Measurements from ENCODE around the gene LRMDA.

LRMDA gene

GRCh38 chr10:75649466-75649865 is 218.0 kb downstream of the LRMDA start:
- no peak for DNase-seq

DNA sequence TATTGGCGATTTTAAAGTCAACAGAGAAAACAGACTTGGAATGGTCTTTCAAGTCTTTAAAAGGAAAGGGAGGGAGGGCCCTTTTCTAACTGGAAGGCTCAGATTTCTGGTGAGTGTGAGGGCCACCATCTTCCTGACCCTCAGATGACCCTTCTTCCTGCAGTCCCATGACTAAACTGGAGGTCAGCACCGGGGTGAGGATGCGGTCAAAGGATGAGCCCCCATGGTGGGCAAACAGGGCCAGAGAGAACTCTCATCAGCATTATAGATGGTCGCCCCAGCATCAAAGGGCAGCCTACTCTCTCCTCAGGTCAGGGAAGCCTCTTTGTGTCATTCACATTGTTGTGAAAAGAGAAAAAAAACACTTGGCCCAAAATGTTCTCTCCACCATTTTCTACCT is 219.2 kb downstream of the LRMDA start:
- DNase-seq: no peak

- DNase-seq: no peak
Measured at GRCh38 chr10:75651417-75651816, 220.0 kb downstream of the LRMDA start.

DNA sequence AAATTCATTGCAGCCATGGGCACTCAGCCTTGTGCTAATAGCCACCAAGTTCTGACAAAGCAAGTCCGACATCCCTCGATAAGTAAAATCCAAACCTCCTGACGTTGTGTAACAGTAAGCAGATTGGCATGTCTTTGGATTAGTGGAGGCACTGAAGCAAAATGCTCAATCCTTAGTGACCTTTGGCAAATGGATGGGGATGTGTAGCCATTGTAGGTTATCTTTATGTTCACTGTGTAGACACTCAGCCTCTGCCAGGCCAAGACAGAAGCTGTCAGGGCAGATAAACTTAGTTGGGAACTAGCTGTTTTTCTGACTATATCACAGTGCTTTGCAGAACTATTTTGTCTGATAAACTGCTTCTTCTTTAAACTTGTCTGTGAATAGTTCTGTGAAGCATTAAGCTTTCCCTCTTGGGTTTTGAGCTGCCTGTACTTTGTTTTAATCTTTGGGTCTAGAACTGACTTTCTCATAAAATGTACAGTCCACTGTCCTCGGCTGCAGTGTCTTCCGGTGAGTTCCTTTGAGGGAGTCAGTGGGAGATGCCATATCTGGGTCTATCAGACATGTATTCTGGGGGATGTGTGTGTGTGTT is 220.8 kb downstream of the LRMDA start:
- DNase-seq: no peak

GRCh38 chr10:75653761-75654160 is 222.3 kb downstream of the LRMDA start:
- DNase-seq: no peak

DNA sequence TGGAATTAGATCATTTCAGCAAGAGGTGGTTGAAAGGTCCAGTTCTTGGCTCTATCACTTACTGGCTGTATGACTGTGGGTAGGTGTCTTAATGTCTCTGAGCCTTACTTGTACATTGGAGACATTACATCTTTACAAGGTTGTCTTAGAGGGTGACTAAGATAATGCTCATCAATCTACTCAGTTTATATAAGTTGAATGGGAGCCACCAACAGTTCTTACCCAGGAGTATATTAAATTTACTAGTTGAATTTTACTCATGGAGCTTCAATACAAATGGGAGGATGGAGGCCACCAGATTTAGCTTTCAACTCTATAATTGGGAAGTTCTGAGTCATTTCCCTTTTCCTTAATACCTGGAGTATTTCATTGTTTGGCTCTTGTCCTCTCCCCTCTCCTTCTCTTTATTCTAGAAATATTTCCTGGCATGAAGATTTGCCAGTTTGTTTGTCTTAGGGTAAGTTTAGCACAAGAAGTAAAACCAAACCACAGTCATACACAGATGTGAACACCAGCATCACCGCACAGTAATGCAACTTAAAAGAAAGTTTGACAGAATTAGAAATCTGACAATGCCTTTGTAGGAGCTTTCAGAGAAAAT is 222.8 kb downstream of the LRMDA start:
- no peak for DNase-seq

DNA sequence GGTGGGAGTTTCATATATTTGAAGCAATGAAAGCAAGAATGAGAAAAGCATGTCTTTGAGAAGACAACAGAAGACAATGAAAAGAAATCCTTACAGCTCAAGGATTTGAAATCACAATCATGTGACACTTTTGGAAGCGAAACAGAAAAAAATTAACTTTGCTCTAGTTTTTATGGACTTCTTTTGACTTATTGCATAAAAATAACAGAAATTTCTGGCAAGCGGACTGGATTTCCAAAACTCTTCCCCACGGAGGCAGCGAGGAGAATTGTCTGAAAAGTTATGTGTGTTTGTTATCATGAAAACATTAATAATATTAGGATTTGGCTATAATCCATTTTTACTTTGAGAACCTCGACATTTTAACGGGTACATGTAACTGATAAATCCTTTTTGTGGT is 223.3 kb downstream of the LRMDA start:
- DNase-seq: no peak

DNA sequence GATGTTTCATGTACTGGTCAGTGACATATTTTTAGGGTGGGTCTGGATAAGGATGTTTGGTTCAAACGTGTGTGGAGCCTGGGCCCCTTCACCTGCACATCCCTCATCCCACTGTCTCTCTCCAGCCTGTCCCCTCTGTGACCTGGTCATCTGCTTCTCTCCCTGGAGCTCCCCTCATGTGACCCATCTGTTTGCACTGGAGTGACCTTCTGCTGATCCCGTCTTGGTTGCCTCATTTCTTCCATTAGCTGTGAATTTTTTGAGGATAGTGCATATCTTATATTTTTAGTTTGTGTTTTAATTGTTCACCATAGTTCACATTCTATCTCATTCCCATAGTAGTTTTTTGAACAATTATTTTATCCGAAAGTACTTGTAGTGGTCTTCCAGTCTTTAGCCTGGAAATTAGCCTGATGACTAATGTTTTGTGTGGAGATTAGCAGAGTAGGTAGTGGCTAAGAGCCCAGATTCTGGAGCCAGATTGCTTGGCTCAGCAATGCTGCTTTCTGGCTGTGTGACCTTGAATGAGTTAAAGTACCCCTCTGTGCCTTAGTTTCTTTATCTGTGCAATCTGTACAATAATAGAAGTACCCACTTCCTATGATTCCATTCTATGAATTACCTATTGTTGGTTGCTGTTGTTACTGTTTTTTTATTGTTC is 224.5 kb downstream of the LRMDA start:
- no peak for DNase-seq

- no peak for DNase-seq
Measured at GRCh38 chr10:75657351-75657750, 225.9 kb downstream of the LRMDA start.

DNA sequence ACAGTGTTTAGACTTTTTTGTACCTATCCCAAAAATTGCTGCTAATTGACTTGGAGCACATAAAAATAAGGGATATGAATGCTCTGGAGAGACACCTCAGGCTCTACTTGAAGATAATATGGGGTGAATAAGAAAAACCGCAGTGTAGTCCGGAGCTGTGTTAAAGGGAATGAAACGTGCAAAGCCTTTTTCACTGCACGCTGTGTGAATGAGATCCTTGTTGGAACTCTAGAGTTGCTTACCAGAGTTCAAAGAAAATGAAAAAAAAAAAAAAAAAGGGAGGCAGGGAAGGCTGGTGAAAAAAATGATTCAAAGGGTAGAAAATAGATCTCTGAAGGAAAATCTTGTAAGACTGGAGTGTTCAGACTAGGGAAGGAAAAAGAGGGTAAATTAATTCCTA is 226.6 kb downstream of the LRMDA start:
- no peak for DNase-seq

- DNase-seq: no peak
Measured at GRCh38 chr10:75658496-75658895, 227.1 kb downstream of the LRMDA start.

- DNase-seq: no peak
Measured at GRCh38 chr10:75658915-75659314, 227.5 kb downstream of the LRMDA start.

GRCh38 chr10:75660823-75661222 is 229.4 kb downstream of the LRMDA start:
- no peak for DNase-seq

GRCh38 chr10:75662715-75663114 is 231.3 kb downstream of the LRMDA start:
- DNase-seq: no peak

DNA sequence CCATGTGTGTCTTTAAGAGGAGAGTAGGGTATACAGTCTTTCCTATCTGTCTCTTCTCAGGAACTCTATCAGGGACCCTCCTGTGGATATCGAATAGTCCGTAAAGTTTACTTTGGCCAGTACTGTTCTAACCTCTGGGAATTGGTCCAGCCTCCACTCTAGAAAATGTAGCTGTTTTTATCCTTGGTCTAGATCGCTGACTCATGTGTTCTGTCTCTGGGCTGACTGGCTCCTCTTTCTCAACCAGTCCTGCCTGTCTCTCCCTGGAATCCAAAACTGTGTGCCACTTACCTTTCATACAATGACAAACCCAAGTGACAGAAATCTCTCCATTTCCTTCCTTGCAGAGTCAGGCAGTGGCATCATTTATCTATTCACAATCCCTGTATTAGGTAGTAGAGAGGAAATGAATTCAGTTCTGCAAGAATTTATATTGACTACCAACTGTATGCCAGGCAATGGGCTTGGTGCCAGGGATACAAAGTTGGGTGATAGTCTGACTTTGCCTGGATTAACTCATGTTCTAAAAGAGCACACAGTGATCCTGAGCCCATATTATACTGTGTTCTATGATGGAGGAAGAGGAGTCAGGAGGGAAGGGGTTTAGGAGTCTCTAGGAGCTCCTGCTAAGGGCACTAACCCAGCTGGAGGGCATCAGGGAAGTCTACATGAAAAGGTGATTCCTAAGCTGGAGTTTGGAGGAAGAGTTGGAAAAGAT is 232.7 kb downstream of the LRMDA start:
- no peak for DNase-seq

- no peak for DNase-seq
Measured at GRCh38 chr10:75664968-75665367, 233.5 kb downstream of the LRMDA start.

DNA sequence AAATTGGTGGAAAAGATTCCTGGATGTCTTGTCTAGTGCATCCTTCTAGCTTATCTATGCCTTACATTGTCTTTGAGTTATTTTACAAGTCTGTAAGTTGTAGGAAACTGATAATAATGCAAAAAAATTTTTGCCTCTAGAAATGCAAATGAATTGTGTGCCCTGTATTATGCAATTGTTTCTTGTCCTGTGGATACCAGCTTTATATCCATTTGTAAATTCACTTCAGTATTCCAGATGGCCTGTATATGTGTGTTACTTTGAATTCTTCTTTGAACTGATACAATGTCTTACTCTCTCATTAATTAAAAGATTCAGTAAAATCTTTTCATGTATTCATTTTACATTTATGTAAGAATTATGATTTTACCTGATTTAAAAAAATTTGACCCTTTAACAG is 234.3 kb downstream of the LRMDA start:
- no peak for DNase-seq

DNA sequence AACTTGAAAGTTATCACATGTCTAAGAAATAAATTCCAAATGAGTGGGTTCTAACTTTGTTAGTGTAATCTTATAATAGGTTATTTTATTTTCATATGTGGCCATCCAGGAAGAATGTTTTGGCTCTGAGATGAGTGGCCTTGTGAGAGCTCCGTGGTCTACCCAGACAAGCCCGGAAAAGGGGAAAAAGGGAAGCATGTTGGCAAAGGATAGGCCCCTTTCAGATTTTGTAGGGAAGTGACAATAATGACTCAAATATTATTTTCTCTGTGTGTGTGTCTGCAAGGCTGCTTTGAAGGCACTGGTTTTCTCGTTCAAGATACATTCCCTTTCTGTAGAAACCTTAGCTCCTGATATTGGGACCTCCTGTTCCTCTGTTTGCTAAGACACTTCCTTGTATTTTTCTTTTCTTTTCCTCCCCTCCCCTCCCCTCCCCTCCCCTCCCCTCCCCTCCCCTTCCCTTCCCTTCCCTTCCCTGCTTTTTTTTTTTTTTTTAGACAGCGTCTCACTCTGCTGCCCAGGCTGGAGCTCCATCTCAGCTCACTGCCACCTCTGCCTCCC is 240.8 kb downstream of the LRMDA start:
- DNase-seq: no peak

GRCh38 chr10:75672842-75673241 is 241.4 kb downstream of the LRMDA start:
- no peak for DNase-seq

DNA sequence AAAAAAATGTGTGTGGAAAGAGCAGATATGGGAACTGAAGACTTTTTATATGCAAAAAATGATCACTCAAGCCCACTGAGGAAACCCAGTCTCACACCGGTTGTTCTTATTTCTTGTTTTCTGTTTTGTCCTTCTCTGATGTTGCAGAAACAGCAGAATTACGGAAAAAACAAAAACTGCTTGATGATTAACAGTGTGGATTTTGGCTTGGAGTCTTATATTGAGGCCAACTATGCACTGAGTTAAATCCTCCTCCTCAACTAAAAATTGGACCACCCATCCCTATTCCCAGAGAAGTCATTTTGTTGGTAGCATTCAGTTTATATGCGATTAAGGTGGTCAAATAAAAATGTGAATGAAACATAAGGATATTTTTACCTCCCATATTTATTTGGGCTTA is 246.1 kb downstream of the LRMDA start:
- DNase-seq: no peak

DNA sequence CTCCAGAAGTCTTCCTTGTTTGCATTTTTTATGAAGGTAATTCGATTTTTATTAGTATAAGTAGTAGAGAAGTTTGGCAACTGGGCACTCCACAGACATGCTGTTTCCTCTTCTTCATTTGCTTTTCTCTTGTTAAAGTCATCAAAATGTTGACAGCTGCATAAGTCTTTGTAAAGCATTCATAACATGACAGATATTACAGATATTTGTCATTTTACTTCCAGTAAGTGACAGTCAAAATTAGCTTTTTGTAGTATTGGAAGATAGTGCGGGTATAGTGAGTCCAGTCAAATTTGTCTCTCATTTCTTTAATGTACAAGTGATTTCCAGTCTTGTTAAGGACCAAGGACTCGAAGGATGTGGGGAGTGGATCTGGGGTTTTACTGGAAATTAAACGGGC is 247.1 kb downstream of the LRMDA start:
- DNase-seq: no peak

DNA sequence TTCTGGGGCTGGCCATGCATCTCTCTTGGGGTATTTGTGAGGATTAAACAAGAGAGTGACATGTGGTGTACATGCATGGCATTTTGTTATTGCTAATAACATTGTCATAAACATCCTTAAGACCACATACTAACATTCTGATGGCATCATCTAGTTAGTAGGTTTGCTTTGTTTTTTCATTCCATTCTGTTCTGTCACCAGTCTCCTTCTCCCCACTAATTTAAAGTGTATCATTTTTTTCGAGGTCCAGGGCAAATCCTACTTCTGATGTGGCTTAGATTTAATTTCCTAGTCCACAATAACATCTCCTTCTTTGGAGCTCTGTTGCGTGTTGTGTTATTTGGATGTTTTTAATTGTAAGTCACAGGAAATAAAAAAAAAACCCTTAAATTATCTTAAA is 248.1 kb downstream of the LRMDA start:
- no peak for DNase-seq

DNA sequence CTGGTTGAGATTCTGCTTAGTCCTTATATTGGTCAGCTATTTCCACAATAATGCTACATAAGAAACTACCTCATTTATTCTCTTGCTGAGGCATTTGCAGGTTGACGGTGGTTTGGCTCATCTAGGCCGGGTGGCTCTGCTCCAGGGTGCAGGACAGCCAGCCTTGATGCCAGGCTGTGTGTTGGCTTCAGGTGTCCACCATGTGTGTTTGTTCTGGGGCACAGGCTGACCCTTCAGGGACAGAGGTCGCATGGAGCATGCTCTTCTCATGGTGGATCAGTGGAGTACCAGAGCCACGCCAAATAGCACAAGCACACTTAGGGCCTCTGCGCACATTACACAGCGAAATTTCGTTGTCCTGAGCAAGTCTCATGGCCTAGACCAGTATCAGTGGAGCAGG is 249.9 kb downstream of the LRMDA start:
- DNase-seq: no peak
